HepG2 (cell line): ENCODE data around the gene EXOC1.

Experiments used
- CTCF ChIP-seq: sonication (generic); formaldehyde crosslinking; IDR thresholded peaks from 2 replicates; pipeline ENCODE4 v1.5.0; 2020; ENCODE audit warnings: mild to moderate bottlenecking, missing genetic modification reagents, moderate library complexity
- DMAP1 ChIP-seq: IDR thresholded peaks from 2 replicates; pipeline ENCODE4 v1.6.1; 2016
- EZH2 ChIP-seq: conservative IDR thresholded peaks from 2 replicates; pipeline ENCODE4 v1.6.1; 2012; ENCODE audit warnings: mild to moderate bottlenecking, low read depth, low read length, moderate library complexity
- FIP1L1 ChIP-seq: fragments of 200-400 bp; formaldehyde crosslinking; IDR thresholded peaks from 2 replicates; pipeline ENCODE4 v1.6.1; 2018; ENCODE audit warnings: low read depth, mild to moderate bottlenecking, low read length, moderate library complexity, borderline replicate concordance; ENCODE audit not compliant: insufficient read depth
- POLR2A ChIP-seq, 2 experiments: IDR thresholded peaks; 2 replicates each; pipeline ENCODE4 v1.6.1; 2011; ENCODE audit warnings: low read depth in 2 of 2, low read length in 2 of 2, mild to moderate bottlenecking in 1 of 2, moderate library complexity in 1 of 2; ENCODE audit not compliant: insufficient read depth in 1 of 2
- RFX5 ChIP-seq: IDR thresholded peaks from 2 replicates; pipeline ENCODE4 v1.6.1; 2011; ENCODE audit warnings: low read depth, low read length, improper control_type of control experiment
- SIN3B ChIP-seq: fragments of 150-350 bp; IDR thresholded peaks from 2 replicates; pipeline ENCODE4 v1.6.1; 2014; ENCODE audit warnings: low read length
- SP1 ChIP-seq, 2 experiments: fragments of 450-650 bp in 1 of 2; sonication (generic) in 1 of 2; formaldehyde crosslinking in 1 of 2; IDR thresholded peaks; 2 replicates each; pipeline versions ENCODE4 v1.4.0 to v1.6.1; 2016 to 2020; ENCODE audit warnings: missing genetic modification reagents in 1 of 2
- STAG1 ChIP-seq: sonication (generic); formaldehyde crosslinking; IDR thresholded peaks from 2 replicates; pipeline ENCODE4 v1.4.0; 2020; ENCODE audit warnings: missing genetic modification reagents
- ZBTB4 ChIP-seq: sonication (generic); formaldehyde crosslinking; IDR thresholded peaks from 2 replicates; pipeline ENCODE4 v1.4.0; 2020; ENCODE audit warnings: missing genetic modification reagents, mild to moderate bottlenecking, borderline replicate concordance
- ZNF670 ChIP-seq: sonication (generic); formaldehyde crosslinking; IDR thresholded peaks from 2 replicates; pipeline ENCODE4 v1.8.0; 2022; ENCODE audit warnings: mild to moderate bottlenecking, missing genetic modification reagents, borderline replicate concordance
- ZNF784 ChIP-seq: sonication (generic); formaldehyde crosslinking; IDR thresholded peaks from 2 replicates; pipeline ENCODE4 v1.5.1; 2020; ENCODE audit warnings: missing genetic modification reagents, mild to moderate bottlenecking, borderline replicate concordance

GRCh38 chr4:55920571-55920970, 67.1 kb downstream of the EXOC1 start:
- TF ChIP-seq CTCF (CRISPR knock-in tag), result no peak
- TF ChIP-seq ZNF670, result no peak
- no peak for TF ChIP-seq RFX5
- no peak for TF ChIP-seq SIN3B
- no peak for TF ChIP-seq DMAP1
- no peak for TF ChIP-seq POLR2A (IDR thresholded peaks at IDR 0.05; ENCODE audit: insufficient read depth in 1 of 2, low read depth in 2 of 2, low read length in 2 of 2)
- TF ChIP-seq ZBTB4, result no peak
- no peak for TF ChIP-seq ZNF784
- no peak for TF ChIP-seq SP1 (IDR thresholded peaks at IDR 0.05)
- no peak for TF ChIP-seq SP1 (CRISPR knock-in tag; IDR thresholded peaks at IDR 0.05)
- TF ChIP-seq EZH2, result no peak
- TF ChIP-seq FIP1L1, result no peak
- TF ChIP-seq STAG1, result no peak
